Fibroblast of lung (primary cell): ENCODE data around the gene KCNC3. TPM values are rescaled to one million over a fixed set of nuclear protein-coding genes. Genes with fewer than 3 reads are reported as not detected.
A peak's percentile ranks its signal among the peaks of the same experiment; 100 is the strongest.
"Not testable (repeated sequence)": the region's sequence is repeated elsewhere in the genome, so short reads cannot be mapped to it uniquely, and the experiment has no call there.

Source experiments
- DNase-seq, 2 donors: peaks; one replicate each; pipeline versions ENCODE4 v3.0.0 to v3.0.0-alpha.2; 2010; ENCODE audit warnings: low read depth in 2 of 2
- H2AFZ ChIP-seq: 2 replicates; pipeline ENCODE4 v1.5.1; 2012; ENCODE audit warnings: low read length, control low read depth, inconsistent platforms
- H3K27ac ChIP-seq: 2 replicates; pipeline ENCODE4 v1.5.1; 2011; ENCODE audit warnings: low read length, control low read depth; ENCODE audit not compliant: insufficient read depth
- H3K27me3 ChIP-seq: 2 replicates; pipeline ENCODE4 v1.5.1; 2011; ENCODE audit warnings: mild to moderate bottlenecking, low read length; ENCODE audit not compliant: control insufficient read depth, insufficient read depth
- H3K36me3 ChIP-seq: 2 replicates; pipeline ENCODE4 v1.5.1; 2011; ENCODE audit warnings: low read length; ENCODE audit not compliant: control insufficient read depth, insufficient read depth
- H3K4me1 ChIP-seq: 2 replicates; pipeline ENCODE4 v1.5.1; 2011; ENCODE audit warnings: low read length; ENCODE audit not compliant: control insufficient read depth, insufficient read depth; ENCODE audit errors: extremely low read depth
- H3K4me2 ChIP-seq: 2 replicates; pipeline ENCODE4 v1.5.1; 2011; ENCODE audit warnings: low read length, control low read depth; ENCODE audit not compliant: insufficient read depth; ENCODE audit errors: extremely low read depth
- H3K4me3 ChIP-seq, 4 experiments: fragments of 200-600 bp in 1 of 4; sonication (generic) in 1 of 4; replicated peaks in 1 of 4; 2 replicates each; pipeline ENCODE4 v1.5.1; 2011 to 2016; ENCODE audit warnings: low read length in 4 of 4, low read depth in 3 of 4, mild to moderate bottlenecking in 3 of 4, control low read depth in 2 of 4, inconsistent platforms in 1 of 4, mixed read lengths in 1 of 4; ENCODE audit not compliant: insufficient read depth in 1 of 4; ENCODE audit errors: control extremely low read depth in 1 of 4
- H3K79me2 ChIP-seq: 2 replicates; pipeline ENCODE4 v1.5.1; 2012; ENCODE audit warnings: mild to moderate bottlenecking, low read length, inconsistent platforms; ENCODE audit not compliant: control insufficient read depth, insufficient read depth
- H3K9ac ChIP-seq: 2 replicates; pipeline ENCODE4 v1.5.1; 2011; ENCODE audit warnings: mild to moderate bottlenecking, low read length, control low read depth; ENCODE audit not compliant: insufficient read depth
- H3K9me3 ChIP-seq: 2 replicates; pipeline ENCODE4 v1.5.1; 2012; ENCODE audit warnings: low read depth, low read length; ENCODE audit not compliant: control insufficient read depth, insufficient read depth
- H4K20me1 ChIP-seq: 2 replicates; pipeline ENCODE4 v1.5.1; 2011; ENCODE audit warnings: low read length; ENCODE audit not compliant: control insufficient read depth, insufficient read depth; ENCODE audit errors: extremely low read depth
- EZH2 ChIP-seq: IDR thresholded peaks from 2 replicates; pipeline ENCODE4 v1.5.1; 2012; ENCODE audit warnings: low read length, control low read depth, mild to moderate bottlenecking; ENCODE audit errors: missing control alignments
- polyA plus RNA-seq, 2 donors: library from polyadenylated mRNA; depleted of rRNA in 1 of 2; stranded (reverse) in 1 of 2; unstranded in 1 of 2; fragments of >200 nt; gene quantifications; 2 replicates each; pipeline ENCODE4 v1.2.1, GENCODE V29; 2011 to 2012; ENCODE audit warnings: missing spikeins in 1 of 2
- total RNA-seq: library from RNA; depleted of rRNA; stranded (reverse); fragments of >200 nt; gene quantifications from 2 replicates; pipeline ENCODE4 v1.2.1, GENCODE V29; 2014
- TF ChIP-seq, protein P1 (sequence below), 2 donors: IDR thresholded peaks in 1 of 2; conservative IDR thresholded peaks in 1 of 2; 1 replicate in 1 of 2; 2 replicates in 1 of 2; pipeline ENCODE4 v1.5.1; 2011 to 2012; ENCODE audit warnings: low read length in 2 of 2, control low read depth in 1 of 2, inconsistent platforms in 1 of 2, low read depth in 1 of 2, mild to moderate bottlenecking in 1 of 2

Gene KCNC3
- total and polyA plus RNA-seq, 2 donors (not counting 1 experiment from before 2014, with no cell fraction given) = under 0.01 to 0.01 TPM

DNA sequence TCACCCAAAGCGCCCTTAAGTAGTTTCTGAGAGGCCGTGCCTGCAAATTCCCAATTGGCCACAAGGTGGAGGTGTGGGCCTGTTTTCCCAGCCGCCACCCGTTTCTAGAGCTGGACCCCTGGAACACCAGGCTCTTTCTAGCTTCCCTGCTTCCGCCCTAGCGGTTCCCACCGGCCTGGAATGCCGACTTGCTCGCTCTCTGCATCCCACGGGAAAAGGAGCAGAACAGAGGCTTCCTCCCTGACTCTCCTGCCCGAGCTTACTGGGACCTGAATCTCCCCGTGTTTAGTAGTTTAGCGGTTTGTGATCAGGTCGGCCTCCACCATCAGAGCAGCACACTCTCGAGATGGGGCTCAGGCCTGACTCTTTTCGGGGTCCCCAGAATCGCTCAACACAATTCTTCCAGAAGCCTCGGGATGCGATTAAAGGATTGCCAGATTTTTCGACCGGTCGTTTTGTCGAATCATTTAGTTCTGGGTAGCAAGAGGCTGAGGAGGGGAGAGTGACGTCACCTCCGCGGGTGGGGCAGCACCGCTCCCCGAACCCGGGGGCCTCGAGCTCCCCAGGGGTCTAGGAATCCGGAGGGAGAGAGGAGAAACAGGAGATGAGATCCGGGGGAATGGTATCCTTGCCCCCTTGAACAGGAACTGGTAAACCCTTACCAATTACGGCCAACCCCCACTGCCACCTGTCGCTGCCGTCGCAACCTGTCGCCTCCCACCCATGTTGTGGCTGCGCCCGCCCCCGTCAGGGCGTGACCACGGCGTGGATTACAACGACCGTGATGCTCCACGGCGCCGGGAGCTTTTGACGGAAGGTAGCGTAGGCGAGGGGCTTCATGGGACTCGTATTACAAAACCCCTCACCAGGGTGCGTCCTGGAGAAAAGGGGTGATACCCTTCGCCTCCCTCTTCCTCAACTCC is 28.3 kb upstream of the KCNC3 start:
- Histone ChIP-seq H3K79me2 (no peaks in the 10 kb centered on the region), H3K9me3 (no peaks in the 10 kb centered on the region), H2AFZ (peak overlapping the region; percentile 98), H3K4me3 (peak overlapping the region; percentile 26 to 56 (median 42)), H3K4me2 (peak overlapping the region; percentile 54), H3K27me3 (no peaks in the 10 kb centered on the region), H4K20me1 (no peaks in the 10 kb centered on the region), H3K9ac (no peak overlapping the region), H3K4me1 (no peaks in the 10 kb centered on the region), H3K27ac (no peak overlapping the region), H3K36me3 (no peaks in the 10 kb centered on the region)
- DNase-seq = peak; percentile 46 to 47
- TF ChIP-seq, protein P1, sequence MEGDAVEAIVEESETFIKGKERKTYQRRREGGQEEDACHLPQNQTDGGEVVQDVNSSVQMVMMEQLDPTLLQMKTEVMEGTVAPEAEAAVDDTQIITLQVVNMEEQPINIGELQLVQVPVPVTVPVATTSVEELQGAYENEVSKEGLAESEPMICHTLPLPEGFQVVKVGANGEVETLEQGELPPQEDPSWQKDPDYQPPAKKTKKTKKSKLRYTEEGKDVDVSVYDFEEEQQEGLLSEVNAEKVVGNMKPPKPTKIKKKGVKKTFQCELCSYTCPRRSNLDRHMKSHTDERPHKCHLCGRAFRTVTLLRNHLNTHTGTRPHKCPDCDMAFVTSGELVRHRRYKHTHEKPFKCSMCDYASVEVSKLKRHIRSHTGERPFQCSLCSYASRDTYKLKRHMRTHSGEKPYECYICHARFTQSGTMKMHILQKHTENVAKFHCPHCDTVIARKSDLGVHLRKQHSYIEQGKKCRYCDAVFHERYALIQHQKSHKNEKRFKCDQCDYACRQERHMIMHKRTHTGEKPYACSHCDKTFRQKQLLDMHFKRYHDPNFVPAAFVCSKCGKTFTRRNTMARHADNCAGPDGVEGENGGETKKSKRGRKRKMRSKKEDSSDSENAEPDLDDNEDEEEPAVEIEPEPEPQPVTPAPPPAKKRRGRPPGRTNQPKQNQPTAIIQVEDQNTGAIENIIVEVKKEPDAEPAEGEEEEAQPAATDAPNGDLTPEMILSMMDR (conservative IDR thresholded peaks at IDR 0.05 in 1 of 2, IDR thresholded peaks at IDR 0.05 in 1 of 2; ENCODE audit: low read depth in 1 of 2, low read length in 2 of 2) = peak; percentile 81 to 91
- TF ChIP-seq EZH2 = no peak

DNA sequence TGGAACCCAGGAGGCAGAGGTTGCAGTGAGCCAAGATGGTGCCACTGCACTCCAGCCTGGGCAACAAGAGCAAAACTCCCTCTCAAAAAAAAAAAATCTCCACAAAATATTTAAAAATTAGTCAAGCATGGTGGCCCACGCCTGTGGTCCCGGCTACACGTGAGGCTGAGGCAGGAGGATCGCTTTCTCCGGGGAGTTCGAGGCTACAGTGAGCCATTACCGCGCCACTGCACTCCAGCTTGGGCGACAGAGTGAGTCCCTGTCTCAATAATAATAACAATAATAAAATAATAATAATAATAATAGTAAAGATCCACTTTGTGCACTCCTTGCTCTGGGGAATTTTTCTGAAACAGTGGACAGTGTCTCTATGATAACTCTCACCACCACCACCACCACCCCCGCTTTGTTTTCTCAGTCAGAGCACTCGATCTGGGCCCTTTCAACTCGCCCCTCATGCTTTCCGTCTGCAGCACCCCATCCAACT is 27.6 kb upstream of the KCNC3 start:
- Histone ChIP-seq H3K4me1 (no peaks in the 10 kb centered on the region), H2AFZ (no peak overlapping the region), H3K9ac (no peak overlapping the region), H3K4me2 (peak overlapping the region; percentile 54), H3K27me3 (no peaks in the 10 kb centered on the region), H3K36me3 (no peaks in the 10 kb centered on the region), H3K27ac (no peak overlapping the region), H4K20me1 (no peaks in the 10 kb centered on the region), H3K79me2 (no peaks in the 10 kb centered on the region), H3K4me3 (no peak overlapping the region), H3K9me3 (no peaks in the 10 kb centered on the region)
- no peak for DNase-seq
- TF ChIP-seq, protein P1 (conservative IDR thresholded peaks at IDR 0.05 in 1 of 2, IDR thresholded peaks at IDR 0.05 in 1 of 2; ENCODE audit: low read depth in 1 of 2, low read length in 2 of 2) = no peak
- no peak for TF ChIP-seq EZH2

DNA sequence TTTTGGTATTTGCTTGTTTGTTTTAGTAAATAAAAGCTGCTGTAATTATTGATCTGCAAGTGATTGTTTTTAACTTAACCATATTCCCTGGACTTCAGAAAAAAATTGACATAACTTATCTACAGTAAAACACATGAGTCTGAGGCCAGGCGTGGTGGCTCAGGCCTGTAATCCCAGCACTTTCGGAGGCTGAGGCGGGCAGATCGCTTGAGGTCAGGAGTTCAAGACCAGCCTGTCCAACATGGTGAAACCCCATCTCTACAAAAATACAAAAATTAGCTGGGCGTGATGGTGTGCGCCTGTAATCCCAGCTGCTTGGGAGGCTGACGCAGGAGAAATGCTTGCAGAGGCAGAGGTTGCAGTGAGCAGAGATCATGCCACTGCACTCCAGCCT is 24.3 kb upstream of the KCNC3 start:
- H3K36me3 ChIP-seq, H4K20me1 ChIP-seq, H2AFZ ChIP-seq, H3K9ac ChIP-seq, H3K4me2 ChIP-seq, H3K79me2 ChIP-seq, H3K27ac ChIP-seq, DNase-seq, H3K4me1 ChIP-seq, H3K4me3 ChIP-seq, H3K9me3 ChIP-seq, H3K27me3 ChIP-seq: not testable (repeated sequence)
